Erythroblast (primary cell): ENCODE measurements around the gene PCBP4.

Experiments used
- GATA1 ChIP-seq: IDR thresholded peaks from 2 replicates; pipeline ENCODE4 v1.6.1; 2011; ENCODE audit warnings: low read depth, mild to moderate bottlenecking, control low read depth, low read length, moderate library complexity
- POLR2A ChIP-seq: IDR thresholded peaks from 2 replicates; pipeline ENCODE4 v1.6.1; 2011; ENCODE audit warnings: mild to moderate bottlenecking, low read length

DNA sequence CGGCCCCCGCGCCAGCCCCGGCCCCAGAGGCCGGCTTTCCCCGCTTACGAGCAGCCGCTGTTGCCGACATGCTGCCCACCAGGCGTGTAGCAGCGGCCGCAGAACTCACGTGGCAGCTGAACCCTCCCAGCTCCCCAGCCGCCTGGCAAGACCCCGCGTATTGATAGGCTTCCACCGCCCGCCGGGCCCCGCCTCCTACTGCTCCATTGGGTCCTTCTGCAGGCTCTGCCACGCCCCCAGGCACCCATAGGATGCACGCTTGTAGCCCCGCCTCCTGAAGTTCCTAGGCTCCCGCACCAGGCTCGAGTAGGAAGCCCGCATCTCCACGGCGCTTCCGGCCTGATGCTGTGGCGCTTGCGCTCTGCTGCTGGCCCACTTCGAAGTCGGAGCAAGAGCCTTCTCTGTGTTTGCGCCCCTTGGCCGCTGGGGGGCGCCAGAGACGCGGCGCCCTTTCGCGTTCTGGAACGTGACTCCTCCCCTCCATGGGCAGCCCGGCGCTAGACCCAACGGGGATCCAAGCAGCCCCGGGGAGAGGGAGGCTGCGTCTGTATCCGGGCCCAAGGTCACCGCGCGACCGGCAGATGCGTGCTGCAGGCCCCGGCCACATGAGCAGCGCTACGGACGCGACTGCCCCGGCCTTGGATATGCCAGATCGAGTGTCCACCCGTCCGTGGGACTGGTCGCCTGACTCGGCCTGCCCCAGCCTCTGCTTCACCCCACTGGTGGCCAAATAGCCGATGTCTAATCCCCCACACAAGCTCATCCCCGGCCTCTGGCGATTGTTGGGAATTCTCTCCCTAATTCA, 25.3 kb downstream of the PCBP4 start, which contains the start of the genes PARP3 and RRP9:
- TF ChIP-seq POLR2A (peak; percentile 77), GATA1 (no peak)
